Cerebellar cortex (tissue), 1 donor: ENCODE results near the gene SNCAIP.
A peak's percentile ranks its signal among the peaks of the same experiment; 100 is the strongest.

Source experiments
- DNase-seq: peaks from one replicate; pipeline ENCODE4 v3.0.0-alpha.2; 2015; ENCODE audit warnings: low spot score

Gene SNCAIP

GRCh38 chr5:122398016-122398415 is 86.0 kb downstream of the SNCAIP start:
- DNase-seq: no peak

GRCh38 chr5:122400341-122400740 is 88.3 kb downstream of the SNCAIP start:
- no peak for DNase-seq

- peak; percentile 97 for DNase-seq
These were observed 88.9 kb downstream of the SNCAIP start for GRCh38 chr5:122400938-122401337.

GRCh38 chr5:122401976-122402725 is 90.1 kb downstream of the SNCAIP start:
- peak; percentile 82 for DNase-seq

- peak; percentile 55 for DNase-seq
These were observed 91.1 kb downstream of the SNCAIP start for GRCh38 chr5:122402955-122403685.

GRCh38 chr5:122404018-122404417 is 92.0 kb downstream of the SNCAIP start:
- peak; percentile 91 for DNase-seq

- no peak for DNase-seq
These were observed 92.8 kb downstream of the SNCAIP start for GRCh38 chr5:122404653-122405362.

GRCh38 chr5:122405751-122406150 is 93.7 kb downstream of the SNCAIP start:
- DNase-seq: no peak

GRCh38 chr5:122406181-122406580 is 94.1 kb downstream of the SNCAIP start:
- DNase-seq: no peak

GRCh38 chr5:122408592-122409224 is 96.7 kb downstream of the SNCAIP start:
- peak; percentile 52 for DNase-seq

- DNase-seq: no peak
These were observed 100.9 kb downstream of the SNCAIP start for GRCh38 chr5:122412966-122413365.

GRCh38 chr5:122413722-122414121 is 101.7 kb downstream of the SNCAIP start:
- no peak for DNase-seq

GRCh38 chr5:122415030-122415800 is 103.2 kb downstream of the SNCAIP start:
- DNase-seq: peak; percentile 92

GRCh38 chr5:122415801-122416120 is 103.7 kb downstream of the SNCAIP start:
- DNase-seq: no peak

- no peak for DNase-seq
These were observed 107.3 kb downstream of the SNCAIP start for GRCh38 chr5:122419142-122419894.

- no peak for DNase-seq
These were observed 108.1 kb downstream of the SNCAIP start for GRCh38 chr5:122420091-122420490.

GRCh38 chr5:122420537-122421236 is 108.7 kb downstream of the SNCAIP start:
- no peak for DNase-seq

GRCh38 chr5:122421374-122422079 is 109.5 kb downstream of the SNCAIP start:
- no peak for DNase-seq

- DNase-seq: no peak
These were observed 111.2 kb downstream of the SNCAIP start for GRCh38 chr5:122423221-122423620.

- peak; percentile 45 for DNase-seq
These were observed 112.1 kb downstream of the SNCAIP start for GRCh38 chr5:122424132-122424531.
